GM10266 (cell line): ENCODE measurements around the gene DFFB.

Experiments
- DNase-seq: peaks from one replicate; pipeline ENCODE4 v3.0.0; 2012; ENCODE audit errors: extremely low spot score
- TF ChIP-seq, protein P1 (sequence below): IDR thresholded peaks from 2 replicates; pipeline ENCODE4 v1.5.1; 2012; ENCODE audit warnings: mild to moderate bottlenecking, low read depth; ENCODE audit not compliant: control insufficient read depth, insufficient read depth; ENCODE audit errors: missing control alignments

Gene DFFB

GRCh38 chr1:3888301-3888700 is 31.0 kb downstream of the DFFB start:
- DNase-seq, result no peak
- TF ChIP-seq, protein P1, sequence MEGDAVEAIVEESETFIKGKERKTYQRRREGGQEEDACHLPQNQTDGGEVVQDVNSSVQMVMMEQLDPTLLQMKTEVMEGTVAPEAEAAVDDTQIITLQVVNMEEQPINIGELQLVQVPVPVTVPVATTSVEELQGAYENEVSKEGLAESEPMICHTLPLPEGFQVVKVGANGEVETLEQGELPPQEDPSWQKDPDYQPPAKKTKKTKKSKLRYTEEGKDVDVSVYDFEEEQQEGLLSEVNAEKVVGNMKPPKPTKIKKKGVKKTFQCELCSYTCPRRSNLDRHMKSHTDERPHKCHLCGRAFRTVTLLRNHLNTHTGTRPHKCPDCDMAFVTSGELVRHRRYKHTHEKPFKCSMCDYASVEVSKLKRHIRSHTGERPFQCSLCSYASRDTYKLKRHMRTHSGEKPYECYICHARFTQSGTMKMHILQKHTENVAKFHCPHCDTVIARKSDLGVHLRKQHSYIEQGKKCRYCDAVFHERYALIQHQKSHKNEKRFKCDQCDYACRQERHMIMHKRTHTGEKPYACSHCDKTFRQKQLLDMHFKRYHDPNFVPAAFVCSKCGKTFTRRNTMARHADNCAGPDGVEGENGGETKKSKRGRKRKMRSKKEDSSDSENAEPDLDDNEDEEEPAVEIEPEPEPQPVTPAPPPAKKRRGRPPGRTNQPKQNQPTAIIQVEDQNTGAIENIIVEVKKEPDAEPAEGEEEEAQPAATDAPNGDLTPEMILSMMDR, result no peak

GRCh38 chr1:3889936-3890335 is 32.7 kb downstream of the DFFB start:
- no peak for DNase-seq
- TF ChIP-seq, protein P1, result no peak

DNA sequence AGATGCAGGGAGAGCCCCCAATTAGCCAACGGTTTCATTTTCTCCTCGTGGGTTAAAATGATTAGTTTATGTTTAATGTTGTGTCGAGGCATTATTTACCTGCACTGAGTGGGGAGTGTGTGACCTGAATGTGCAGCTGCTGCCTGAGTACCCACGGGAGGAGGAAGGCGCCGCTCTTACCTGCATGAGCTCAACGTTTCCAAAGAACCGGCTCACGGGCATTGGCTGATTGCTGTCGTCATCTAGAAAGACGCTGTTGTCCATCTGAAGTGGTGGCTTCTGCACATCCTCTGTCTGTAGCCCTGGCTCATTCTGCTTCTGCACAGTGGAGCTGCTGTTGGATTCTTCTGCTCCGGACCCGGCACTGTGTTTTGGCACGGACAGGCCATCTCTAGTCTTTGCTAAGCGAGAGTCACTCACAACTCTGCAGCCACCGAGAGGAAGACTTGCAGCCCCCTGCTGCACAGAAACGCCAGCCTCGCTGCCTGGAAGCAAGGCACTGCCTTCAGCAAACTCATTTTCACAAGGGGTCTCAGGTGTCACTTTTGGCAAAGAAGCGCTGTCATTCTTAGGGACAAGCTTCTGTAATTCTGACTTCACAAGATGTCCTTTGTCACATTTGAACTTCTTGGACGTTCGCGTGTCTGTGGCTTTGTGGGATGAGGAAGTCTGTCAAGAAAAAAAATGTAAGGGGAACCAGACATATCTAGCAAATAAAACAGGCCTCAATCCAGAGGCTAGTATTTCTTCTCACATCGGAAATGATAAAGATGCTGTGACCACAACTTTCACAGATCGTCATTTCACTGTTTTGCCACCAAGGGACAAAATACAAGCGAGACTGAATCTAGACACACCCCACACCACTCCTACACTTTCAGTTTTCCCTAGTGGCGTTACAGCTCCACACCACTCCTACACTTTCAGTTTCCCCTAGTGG is 33.4 kb downstream of the DFFB start:
- TF ChIP-seq, protein P1, result no peak
- DNase-seq, result no peak

DNA sequence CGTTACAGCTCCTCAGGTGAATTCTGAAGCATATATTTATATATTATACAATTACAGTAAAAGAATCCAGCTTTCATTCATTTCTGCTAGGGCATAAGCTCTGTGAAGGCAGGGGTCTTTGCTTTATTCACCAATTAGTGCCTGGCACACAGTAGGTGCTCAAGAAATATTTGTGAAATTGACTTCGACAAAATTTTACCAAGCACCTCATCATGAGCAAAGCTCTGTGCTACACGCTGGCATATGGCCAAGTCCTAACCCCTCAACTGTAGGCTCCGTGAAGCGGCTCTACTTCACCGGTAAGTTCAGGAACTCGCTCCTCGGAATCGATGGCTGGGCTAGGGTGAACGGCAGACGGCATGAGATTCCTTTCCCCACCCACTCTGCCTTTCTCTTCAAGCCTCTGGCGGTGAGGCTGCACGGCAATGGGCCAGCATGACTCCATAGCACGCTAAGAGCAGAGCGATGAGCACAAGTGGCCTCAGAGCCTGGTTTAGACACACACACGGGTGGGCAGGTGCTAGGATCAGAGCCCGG is 34.1 kb downstream of the DFFB start:
- TF ChIP-seq, protein P1, result no peak
- DNase-seq, result no peak

DNA sequence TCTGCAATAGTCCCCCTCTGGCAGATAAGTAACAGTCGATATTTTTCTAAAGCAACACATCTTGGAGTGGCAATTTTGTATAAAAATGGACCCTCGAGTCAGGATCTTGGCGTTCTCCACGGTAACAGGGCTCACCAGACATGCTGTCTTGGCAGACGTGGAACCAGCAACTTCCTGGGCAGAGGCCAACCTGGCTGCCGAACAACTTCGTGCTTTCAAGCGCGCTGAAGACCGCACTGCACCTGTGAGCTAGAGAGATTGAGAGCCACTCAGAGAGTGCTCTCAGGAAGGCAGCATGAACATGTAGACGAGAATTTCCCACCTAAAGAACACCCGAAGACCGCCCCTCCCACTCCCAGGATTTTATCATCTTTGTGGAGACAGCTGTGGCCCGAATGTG is 35.5 kb downstream of the DFFB start:
- TF ChIP-seq, protein P1, result no peak
- no peak for DNase-seq

- TF ChIP-seq, protein P1, result no peak
These were observed 35.9 kb downstream of the DFFB start for GRCh38 chr1:3893190-3893589.

More at GRCh38 chr1:3893190-3893589, 35.9 kb downstream of the DFFB start:
- no peak for DNase-seq
